Stimulated activated CD4-positive, alpha-beta T cell treated with anti-CD3 and anti-CD28 coated beads, Interleukin-12 subunit alpha, Interleukin-12 subunit beta, amount 100 ng/mL, for 48 hours (primary cell): ENCODE measurements around the gene PYROXD2.
"Not testable (repeated sequence)": the region's sequence is repeated elsewhere in the genome, so short reads cannot be mapped to it uniquely, and the experiment has no call there.

Experiments
- DNase-seq, 3 donors: peaks; one replicate each; pipeline ENCODE4 v3.0.0-alpha.2; 2020; ENCODE audit warnings: low read depth in 2 of 3, low spot score in 1 of 3

PYROXD2 gene

GRCh38 chr10:98368644-98369043 is 46.3 kb downstream of the PYROXD2 start:
- no peak for DNase-seq

- no peak for DNase-seq
Observed at GRCh38 chr10:98367604-98368451, 47.2 kb downstream of the PYROXD2 start.

GRCh38 chr10:98366062-98366530 is 48.9 kb downstream of the PYROXD2 start:
- DNase-seq: no peak

- DNase-seq: no peak
Observed at GRCh38 chr10:98365406-98366061, 49.4 kb downstream of the PYROXD2 start.

- no peak for DNase-seq
Observed at GRCh38 chr10:98364432-98365102, 50.4 kb downstream of the PYROXD2 start.

- no peak for DNase-seq
Observed at GRCh38 chr10:98363220-98363619, 51.8 kb downstream of the PYROXD2 start.

GRCh38 chr10:98361131-98362025 is 53.6 kb downstream of the PYROXD2 start:
- peak; percentile 6 to 28 (median 25) for DNase-seq

GRCh38 chr10:98357194-98357822 is 57.7 kb downstream of the PYROXD2 start:
- no peak for DNase-seq

- no peak for DNase-seq
Observed at GRCh38 chr10:98354491-98354890, 60.5 kb downstream of the PYROXD2 start.

GRCh38 chr10:98353170-98353569 is 61.8 kb downstream of the PYROXD2 start:
- DNase-seq: no peak

- DNase-seq: no peak
Observed at GRCh38 chr10:98351831-98352402, 63.1 kb downstream of the PYROXD2 start.

GRCh38 chr10:98349508-98349922 is 65.5 kb downstream of the PYROXD2 start:
- DNase-seq: no peak

GRCh38 chr10:98346847-98347246 is 68.1 kb downstream of the PYROXD2 start:
- no peak for DNase-seq

GRCh38 chr10:98344589-98345038 is 70.4 kb downstream of the PYROXD2 start:
- DNase-seq: no peak

- not testable (repeated sequence) for DNase-seq
Observed at GRCh38 chr10:98341701-98342100, 73.3 kb downstream of the PYROXD2 start.

GRCh38 chr10:98340940-98341310 is 74.1 kb downstream of the PYROXD2 start:
- no peak for DNase-seq

GRCh38 chr10:98340261-98340939 is 74.6 kb downstream of the PYROXD2 start:
- no peak for DNase-seq

- no peak for DNase-seq
Observed at GRCh38 chr10:98339799-98340198, 75.2 kb downstream of the PYROXD2 start.

- no peak for DNase-seq
Observed at GRCh38 chr10:98338896-98339295, 76.1 kb downstream of the PYROXD2 start.
